ENCODE measurements around the gene TAC4.

DNA sequence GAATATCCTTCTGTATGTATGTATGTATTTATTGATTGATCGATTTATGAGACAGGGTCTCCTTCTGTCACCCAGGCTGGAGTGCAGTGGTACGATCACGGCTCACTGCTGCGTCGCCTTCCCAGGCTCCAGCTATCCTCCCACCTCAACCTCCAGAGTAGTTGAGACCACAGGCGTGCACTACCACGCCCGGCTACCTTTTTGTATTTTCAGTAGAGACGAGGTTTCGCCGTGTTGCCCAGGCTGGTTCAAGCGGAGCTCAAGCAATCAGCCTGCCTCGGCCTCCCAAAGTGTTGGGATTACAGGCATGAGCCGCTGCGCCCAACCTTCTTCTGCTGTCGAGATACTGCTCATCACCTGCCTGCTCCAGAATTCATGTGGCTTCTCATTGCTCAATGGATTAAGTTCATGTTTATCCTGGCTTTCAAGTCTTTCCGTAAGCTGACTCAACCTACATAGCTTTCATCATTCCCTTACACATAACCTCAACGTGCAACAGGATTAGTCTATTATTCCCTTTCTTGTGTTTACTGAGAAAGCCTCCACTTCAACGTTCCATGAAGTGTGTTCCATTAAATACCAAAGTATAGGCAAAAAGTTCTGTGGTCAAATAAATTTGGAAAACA, 13.6 kb downstream of the TAC4 start:
- TF ChIP-seq BHLHE40 (IDR thresholded peaks at IDR 0.05; ENCODE audit: borderline replicate concordance) = no peak
- no peak for TF ChIP-seq FOXM1 (IDR thresholded peaks at IDR 0.05; ENCODE audit: borderline replicate concordance)
- TF ChIP-seq, protein P1, sequence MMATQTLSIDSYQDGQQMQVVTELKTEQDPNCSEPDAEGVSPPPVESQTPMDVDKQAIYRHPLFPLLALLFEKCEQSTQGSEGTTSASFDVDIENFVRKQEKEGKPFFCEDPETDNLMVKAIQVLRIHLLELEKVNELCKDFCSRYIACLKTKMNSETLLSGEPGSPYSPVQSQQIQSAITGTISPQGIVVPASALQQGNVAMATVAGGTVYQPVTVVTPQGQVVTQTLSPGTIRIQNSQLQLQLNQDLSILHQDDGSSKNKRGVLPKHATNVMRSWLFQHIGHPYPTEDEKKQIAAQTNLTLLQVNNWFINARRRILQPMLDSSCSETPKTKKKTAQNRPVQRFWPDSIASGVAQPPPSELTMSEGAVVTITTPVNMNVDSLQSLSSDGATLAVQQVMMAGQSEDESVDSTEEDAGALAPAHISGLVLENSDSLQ (IDR thresholded peaks at IDR 0.05) = no peak
- no peak for TF ChIP-seq HDGF (IDR thresholded peaks at IDR 0.05; ENCODE audit: borderline replicate concordance)
- no peak for TF ChIP-seq L3MBTL2 (conservative IDR thresholded peaks at IDR 0.05)
- TF ChIP-seq ZNF384 (IDR thresholded peaks at IDR 0.05) = no peak
- TF ChIP-seq NFRKB (IDR thresholded peaks at IDR 0.05) = no peak
- TF ChIP-seq SUZ12 (IDR thresholded peaks at IDR 0.05) = no peak

Data from HEK293T (cell line).